Ramos (cell line): Measurements from ENCODE around the gene PPIF.

Experiments used
- in situ Hi-C: fragments of 300-500 bp; cut with MboI; formaldehyde crosslinking; loops from one replicate; pipeline ENCODE4 v1.14.3; 2022; ENCODE audit warnings: low sequenced_read_pairs; ENCODE audit not compliant: unreplicated experiment

Gene PPIF

GRCh38 chr10:79360499-79361342 is 13.5 kb downstream of the PPIF start:
- in situ Hi-C loops: no loop called here

GRCh38 chr10:79361726-79362397 is 14.6 kb downstream of the PPIF start:
- in situ Hi-C loops: no loop called here

- in situ Hi-C loops: no loop called here
Observed at GRCh38 chr10:79367426-79368189, 20.3 kb downstream of the PPIF start.

GRCh38 chr10:79372871-79373270 is 25.6 kb downstream of the PPIF start:
- in situ Hi-C loops: loop anchor here (10.0 kb wide), 1 partner anchor 92 kb away; no protein-coding TSS in a partner anchor

- in situ Hi-C loops: loop anchor here (10.0 kb wide), 1 partner anchor 90 kb away; no protein-coding TSS in a partner anchor
Observed at GRCh38 chr10:79374312-79375191, 27.3 kb downstream of the PPIF start.

GRCh38 chr10:79375321-79376077 is 28.2 kb downstream of the PPIF start:
- in situ Hi-C loops: loop anchor here (10.0 kb wide), 1 partner anchor 89 kb away; no protein-coding TSS in a partner anchor

- in situ Hi-C loops: loop anchor here (10.0 kb wide), 1 partner anchor 89 kb away; no protein-coding TSS in a partner anchor
Observed at GRCh38 chr10:79376078-79376628, 28.9 kb downstream of the PPIF start.

- in situ Hi-C loops: loop anchor here (10.0 kb wide), 1 partner anchor 88 kb away; no protein-coding TSS in a partner anchor
Observed at GRCh38 chr10:79376751-79377556, 29.7 kb downstream of the PPIF start.

- in situ Hi-C loops: loop anchor here (10.0 kb wide), 1 partner anchor 87 kb away; no protein-coding TSS in a partner anchor
Observed at GRCh38 chr10:79377557-79378382, 30.5 kb downstream of the PPIF start.

GRCh38 chr10:79378383-79378646 is 31.0 kb downstream of the PPIF start:
- in situ Hi-C loops: loop anchor here (10.0 kb wide), 1 partner anchor 86 kb away; no protein-coding TSS in a partner anchor

- in situ Hi-C loops: loop anchor here (10.0 kb wide), 1 partner anchor 86 kb away; no protein-coding TSS in a partner anchor
Observed at GRCh38 chr10:79378647-79379511, 31.6 kb downstream of the PPIF start.

- in situ Hi-C loops: loop anchor here (10.0 kb wide), 1 partner anchor 85 kb away; no protein-coding TSS in a partner anchor
Observed at GRCh38 chr10:79379512-79380124, 32.3 kb downstream of the PPIF start.

- in situ Hi-C loops: no loop called here
Observed at GRCh38 chr10:79380125-79380945, 33.1 kb downstream of the PPIF start.

- in situ Hi-C loops: no loop called here
Observed at GRCh38 chr10:79380946-79381721, 33.9 kb downstream of the PPIF start.
